Eye (tissue), 1 donor: ENCODE data around the gene TMEM203.

Experiments used
- DNase-seq: peaks from one replicate; pipeline ENCODE4 v3.0.0-alpha.2; 2015

TMEM203 gene

DNA sequence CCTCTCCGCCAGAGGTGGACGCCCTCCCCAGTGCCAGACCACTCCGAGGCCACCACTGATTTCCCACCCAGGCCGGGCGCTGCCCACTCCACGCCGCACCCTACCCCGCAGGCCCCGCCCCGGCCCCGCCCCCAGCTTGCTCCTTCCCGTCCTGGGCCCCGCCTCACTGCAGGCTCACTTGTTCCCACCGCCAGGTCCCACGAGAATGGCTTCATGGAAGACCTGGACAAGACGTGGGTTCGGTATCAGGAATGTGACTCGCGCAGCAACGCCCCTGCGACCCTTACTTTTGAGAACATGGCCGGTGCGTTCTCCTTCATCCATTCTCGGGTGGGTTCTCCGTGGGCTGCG lies 42.1 kb downstream of the TMEM203 start:
- no peak for DNase-seq

DNA sequence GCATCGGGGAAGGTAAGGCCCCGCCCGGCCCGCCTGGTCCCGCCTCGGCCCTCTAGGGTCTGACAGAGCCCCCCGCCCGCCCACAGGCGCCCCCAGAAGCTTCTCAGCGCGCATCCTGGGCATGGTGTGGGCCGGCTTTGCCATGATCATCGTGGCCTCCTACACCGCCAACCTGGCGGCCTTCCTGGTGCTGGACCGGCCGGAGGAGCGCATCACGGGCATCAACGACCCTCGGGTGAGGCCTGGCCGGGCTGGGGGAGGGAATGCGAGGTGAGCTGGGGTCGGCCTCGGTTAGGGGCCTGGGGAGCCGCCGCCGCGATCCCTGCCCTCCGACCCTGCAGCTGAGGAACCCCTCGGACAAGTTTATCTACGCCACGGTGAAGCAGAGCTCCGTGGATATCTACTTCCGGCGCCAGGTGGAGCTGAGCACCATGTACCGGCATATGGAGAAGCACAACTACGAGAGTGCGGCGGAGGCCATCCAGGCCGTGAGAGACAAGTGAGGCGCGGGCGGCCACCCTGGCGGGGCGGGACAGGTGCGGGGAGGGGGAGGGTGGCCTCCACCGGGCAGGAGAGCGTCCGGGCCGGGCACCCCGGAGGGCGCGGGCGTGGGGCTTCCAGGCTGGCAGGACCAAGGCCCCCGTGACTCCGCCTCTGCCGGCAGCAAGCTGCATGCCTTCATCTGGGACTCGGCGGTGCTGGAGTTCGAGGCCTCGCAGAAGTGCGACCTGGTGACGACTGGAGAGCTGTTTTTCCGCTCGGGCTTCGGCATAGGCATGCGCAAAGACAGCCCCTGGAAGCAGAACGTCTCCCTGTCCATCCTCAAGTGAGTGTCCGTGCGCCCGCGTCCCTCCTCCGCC lies 42.7 kb downstream of the TMEM203 start:
- peak; percentile 54 for DNase-seq

DNA sequence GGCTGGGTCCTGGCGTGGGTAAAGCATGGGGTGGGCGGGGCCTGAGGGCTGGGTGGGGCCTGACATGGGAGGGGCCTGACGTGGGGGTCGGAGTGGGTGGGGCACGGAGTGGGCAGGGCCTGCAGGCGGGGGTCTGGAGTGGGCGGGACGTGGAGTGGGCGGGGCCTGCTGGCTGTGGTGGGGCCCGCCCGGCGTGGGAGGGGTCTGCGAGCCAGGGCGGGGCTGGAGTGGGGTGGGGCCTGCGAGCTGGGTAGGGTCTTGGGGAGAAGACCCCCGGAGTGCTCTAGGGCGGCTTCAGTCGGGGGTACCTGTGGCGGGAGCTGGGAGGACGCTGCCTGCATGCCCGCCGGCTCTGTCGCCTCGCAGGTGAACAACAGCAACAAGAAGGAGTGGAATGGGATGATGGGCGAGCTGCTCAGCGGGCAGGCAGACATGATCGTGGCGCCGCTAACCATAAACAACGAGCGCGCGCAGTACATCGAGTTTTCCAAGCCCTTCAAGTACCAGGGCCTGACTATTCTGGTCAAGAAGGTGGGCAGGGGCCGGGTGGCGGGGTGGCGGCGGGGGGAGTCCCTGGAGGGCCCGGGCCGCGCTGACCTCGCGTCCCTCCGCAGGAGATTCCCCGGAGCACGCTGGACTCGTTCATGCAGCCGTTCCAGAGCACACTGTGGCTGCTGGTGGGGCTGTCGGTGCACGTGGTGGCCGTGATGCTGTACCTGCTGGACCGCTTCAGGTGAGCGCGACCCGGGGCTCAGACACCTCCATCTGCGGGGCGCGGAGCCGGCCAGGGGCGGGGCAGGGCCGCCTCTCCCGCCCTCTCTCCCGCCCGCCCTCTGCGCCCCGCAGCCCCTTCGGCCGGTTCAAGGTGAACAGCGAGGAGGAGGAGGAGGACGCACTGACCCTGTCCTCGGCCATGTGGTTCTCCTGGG lies 43.6 kb downstream of the TMEM203 start:
- DNase-seq, result no peak

DNA sequence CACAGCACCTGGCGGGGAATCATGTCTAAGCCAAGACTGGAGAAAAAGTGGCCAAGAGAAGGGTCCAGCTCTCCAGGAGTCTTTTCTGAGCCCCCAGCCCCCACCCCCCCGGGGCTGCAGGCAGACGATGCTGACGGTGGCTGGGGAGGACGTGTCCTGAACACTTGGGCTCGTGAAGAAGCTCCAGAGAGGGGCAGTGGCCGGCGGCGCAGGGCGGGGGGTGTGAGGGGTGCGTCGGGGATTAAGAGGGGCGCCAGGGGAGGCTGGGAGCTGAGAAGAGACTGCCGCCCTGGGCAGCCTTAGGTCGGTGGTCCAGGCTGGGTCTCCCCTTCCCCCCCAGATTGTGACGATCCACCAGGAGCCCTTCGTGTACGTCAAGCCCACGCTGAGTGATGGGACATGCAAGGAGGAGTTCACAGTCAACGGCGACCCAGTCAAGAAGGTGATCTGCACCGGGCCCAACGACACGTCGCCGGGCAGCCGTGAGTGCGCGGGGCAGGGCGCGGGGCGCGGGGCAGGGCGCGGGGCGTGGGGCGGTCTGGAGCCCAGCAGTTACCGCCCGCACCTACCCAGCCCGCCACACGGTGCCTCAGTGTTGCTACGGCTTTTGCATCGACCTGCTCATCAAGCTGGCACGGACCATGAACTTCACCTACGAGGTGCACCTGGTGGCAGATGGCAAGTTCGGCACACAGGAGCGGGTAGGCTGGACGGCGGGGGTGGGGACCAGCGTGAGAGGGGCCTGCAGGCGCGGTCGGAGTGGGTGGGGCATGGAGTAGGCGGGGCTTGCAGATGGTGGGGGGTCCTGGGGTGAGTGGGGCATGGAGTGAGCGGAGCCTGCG lies 44.5 kb downstream of the TMEM203 start:
- DNase-seq, result no peak

DNA sequence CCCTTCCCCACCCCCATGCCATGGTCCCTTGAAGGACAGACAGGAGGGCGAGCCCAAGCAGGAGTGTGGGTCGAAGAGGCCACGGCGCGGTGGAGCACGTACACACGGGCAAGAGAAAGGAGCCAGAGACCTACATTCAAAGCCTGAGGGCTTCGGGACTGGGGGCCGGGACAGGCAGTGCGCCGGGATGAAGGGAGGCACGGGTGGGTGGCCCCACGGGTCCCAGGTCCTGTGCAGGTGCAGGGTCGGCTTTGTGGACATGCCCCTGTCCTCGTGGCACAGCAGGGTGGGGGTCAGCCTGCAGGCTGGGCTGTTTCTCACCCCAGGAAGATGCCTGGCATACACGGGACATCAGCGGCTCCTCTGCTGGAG lies 45.4 kb downstream of the TMEM203 start:
- no peak for DNase-seq

DNA sequence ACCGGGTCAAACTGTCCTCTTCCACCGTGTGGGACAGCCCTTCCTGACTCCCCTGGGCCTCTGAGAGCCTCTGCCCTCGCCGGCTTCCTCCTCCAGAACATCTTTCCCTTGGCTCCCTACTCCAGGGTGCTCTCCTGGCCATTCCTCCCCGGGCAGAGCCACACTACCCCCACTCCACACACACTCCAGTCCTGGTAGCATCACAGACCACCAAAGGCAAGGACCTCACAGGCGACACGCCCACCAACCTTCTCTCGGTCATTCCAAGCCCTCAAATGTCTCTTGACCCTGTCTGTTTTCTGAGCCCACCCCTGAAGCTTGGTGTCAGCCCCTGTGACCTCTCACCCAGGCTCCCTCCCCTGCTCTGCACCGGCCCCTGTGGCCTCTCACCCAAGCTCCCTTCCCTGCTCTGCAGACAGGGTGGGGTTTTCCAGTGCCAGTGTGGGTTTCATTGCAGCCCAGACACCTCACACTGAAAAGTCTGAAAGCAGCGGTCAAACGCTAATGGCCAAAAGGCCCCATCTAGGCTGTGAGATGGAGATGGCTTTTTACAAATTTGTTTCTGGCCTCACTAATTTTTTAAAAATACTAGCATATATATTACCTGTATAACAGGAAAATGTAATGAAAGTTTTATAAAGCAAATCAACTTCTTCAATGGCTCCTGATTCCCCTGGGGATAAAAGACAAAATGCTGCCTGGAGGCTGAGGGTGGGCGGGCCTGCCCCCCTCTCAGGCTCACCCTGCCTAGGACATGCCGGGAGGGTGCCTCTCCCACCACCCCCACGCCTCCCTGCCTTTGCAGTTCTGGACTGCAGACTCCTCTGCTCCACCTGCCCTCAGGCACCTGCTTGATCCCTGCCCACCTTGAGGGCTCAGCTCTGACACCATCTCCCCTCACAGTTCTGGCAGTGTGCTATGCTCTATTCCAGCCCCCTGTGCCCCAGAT lies 46.1 kb downstream of the TMEM203 start:
- DNase-seq, result no peak

DNA sequence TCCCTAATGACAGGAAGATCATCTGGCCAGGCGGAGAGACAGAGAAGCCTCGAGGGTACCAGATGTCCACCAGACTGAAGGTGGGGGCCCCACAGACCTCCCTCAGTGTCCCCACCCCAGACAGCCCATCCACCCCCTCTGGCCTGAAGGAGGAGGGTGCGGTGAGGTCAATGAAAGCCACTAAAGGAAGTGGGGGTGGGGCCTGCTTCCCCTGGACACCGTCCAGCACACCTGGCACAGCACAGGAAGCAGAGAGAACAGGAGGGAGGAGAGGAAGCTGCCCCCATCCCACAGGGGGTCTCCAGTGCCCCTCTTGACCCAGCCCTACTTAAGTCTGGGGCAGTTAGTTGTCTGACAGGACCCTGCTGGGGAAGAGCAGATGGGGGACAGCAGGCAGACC lies 46.8 kb downstream of the TMEM203 start:
- DNase-seq, result no peak

DNA sequence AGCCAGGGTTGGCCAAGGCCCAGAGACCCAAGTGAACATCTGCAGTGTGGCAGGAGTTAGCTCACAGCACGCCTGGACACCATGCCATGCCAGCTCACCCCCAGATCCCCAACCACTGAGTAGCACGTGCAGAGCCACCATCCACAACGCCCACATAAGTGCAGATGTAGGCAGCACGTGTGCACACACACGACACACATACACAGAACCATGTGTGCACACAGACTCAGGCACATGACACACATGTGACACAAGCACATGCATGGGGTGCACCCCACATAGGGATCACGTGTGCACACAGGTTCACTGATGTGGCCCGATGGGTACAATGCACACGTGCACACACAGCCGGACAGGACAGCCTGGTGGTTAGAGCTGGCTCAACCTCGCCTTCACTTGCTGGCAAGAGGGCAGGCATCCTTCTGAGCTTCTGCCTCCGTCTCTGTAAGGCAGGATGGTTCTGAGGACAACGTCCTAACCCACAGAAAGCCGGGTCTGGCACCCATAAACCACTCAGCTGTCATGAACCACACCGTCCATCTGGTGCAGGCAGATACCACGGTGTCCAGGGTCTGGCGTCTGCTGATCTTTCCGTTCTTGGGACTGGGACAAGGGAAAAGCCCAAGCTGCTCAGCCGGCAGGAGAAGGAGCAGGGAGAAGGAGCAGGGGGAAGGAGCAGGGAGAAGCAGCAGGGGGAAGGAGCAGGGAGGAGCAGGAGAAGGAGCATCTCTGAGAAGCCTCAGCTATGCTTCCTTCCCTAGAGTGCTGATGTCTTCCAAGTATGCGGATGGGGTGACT lies 47.6 kb downstream of the TMEM203 start:
- no peak for DNase-seq

DNA sequence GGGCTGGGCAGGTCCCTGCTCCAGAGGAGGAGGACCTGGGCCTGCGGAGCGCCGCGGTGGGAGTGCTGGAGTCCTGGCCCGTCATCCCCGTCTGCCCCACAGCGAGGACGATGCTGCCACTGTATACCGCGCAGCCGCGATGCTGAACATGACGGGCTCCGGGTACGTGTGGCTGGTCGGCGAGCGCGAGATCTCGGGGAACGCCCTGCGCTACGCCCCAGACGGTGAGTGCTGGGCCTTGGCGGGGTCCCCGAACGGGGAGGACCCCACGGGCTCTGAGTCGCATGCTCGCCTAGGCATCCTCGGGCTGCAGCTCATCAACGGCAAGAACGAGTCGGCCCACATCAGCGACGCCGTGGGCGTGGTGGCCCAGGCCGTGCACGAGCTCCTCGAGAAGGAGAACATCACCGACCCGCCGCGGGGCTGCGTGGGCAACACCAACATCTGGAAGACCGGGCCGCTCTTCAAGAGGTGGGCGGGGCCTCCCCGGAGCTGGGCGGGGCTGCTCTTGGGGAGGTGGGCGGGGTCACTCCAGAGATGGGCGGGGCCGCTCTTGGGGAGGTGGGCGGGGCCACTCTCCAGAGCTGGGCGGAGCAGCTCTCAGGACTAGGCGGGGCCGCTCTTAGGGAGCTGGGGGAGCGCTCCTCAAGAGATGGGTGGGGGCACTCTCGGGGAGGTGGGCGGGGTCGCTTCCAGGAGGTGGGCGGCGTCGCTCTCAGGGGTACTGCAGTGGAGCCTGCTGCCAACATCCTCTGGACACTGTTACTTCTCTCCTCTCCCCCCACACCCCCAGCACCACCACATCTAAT lies 48.7 kb downstream of the TMEM203 start:
- DNase-seq, result peak; percentile 52
